Urinary bladder (tissue), 4 donors: ENCODE measurements around the gene DNASE1L2. TPM values are rescaled to one million over a fixed set of nuclear protein-coding genes. Genes with fewer than 3 reads are reported as not detected.

Experiments
- DNase-seq: peaks from one replicate; pipeline ENCODE4 v3.0.0-alpha.2; 2015; ENCODE audit errors: extremely low spot score
- H3K27ac ChIP-seq: one replicate; pipeline ENCODE4 v1.5.1; 2013; ENCODE audit warnings: low read depth, mild to moderate bottlenecking, moderate library complexity
- H3K36me3 ChIP-seq: one replicate; pipeline ENCODE4 v1.6.1; 2013; ENCODE audit warnings: mild to moderate bottlenecking, moderate library complexity; ENCODE audit not compliant: insufficient read depth
- H3K4me1 ChIP-seq: one replicate; pipeline ENCODE4 v1.6.1; 2013; ENCODE audit warnings: mild to moderate bottlenecking, moderate library complexity; ENCODE audit not compliant: insufficient read depth
- H3K4me3 ChIP-seq: one replicate; pipeline ENCODE4 v1.5.1; 2013; ENCODE audit warnings: low read depth, low read length
- WGBS: extraction: QIAGEN DNeasy Blood & Tissue Kit; methylation state at CpG from one replicate; pipeline ENCODE4 v1.1.7; 2013; 5-methylcytosine and 5-hydroxymethylcytosine counted together
- polyA plus RNA-seq: library from polyadenylated mRNA; stranded (reverse); fragments of 200-250 nt; gene quantifications from one replicate; pipeline ENCODE4 v1.2.3, GENCODE V29; 2013
- total RNA-seq: library from RNA; depleted of rRNA; stranded (reverse); fragments of >200 nt; gene quantifications from one replicate; pipeline ENCODE4 v1.2.3, GENCODE V29; 2014
- donor health status: healthy with polysubstance abuse.
- donor health status: healthy.

The DNASE1L2 gene, protein sequence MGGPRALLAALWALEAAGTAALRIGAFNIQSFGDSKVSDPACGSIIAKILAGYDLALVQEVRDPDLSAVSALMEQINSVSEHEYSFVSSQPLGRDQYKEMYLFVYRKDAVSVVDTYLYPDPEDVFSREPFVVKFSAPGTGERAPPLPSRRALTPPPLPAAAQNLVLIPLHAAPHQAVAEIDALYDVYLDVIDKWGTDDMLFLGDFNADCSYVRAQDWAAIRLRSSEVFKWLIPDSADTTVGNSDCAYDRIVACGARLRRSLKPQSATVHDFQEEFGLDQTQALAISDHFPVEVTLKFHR
- total RNA-seq: 0.74 TPM
- 0.77 TPM for polyA plus RNA-seq

DNA sequence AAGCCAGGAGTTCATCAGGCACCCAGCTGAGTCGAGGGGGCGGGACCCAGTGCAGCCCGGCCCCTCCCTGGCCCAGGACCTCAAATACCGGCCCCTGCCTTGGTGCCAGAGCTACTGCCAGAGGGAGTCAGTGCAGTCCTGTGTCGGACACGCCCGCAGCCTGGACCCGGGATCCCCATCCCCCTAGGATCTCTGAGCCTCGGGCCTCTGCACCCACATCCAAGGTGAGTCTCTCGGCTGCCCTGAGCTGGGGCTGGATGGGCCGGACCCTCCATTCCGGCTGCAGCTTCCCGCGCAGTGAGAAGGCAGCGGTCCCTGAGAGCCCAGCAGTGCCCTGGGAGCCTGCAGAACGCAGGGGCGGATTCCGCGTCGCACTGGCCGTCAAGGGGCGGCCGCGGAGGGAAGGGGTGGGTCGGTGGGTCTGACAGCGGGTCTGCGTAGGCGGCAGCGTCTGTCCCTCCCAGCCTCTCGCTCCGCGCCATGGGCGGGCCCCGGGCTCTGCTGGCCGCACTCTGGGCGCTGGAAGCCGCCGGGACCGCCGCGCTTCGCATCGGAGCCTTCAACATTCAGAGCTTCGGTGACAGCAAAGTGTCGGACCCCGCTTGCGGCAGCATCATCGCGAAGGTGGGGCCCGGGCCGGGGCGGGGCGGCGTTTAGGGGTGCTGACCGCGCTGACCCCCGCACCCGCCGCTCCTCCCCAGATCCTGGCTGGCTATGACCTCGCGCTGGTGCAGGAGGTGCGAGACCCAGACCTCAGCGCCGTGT lies at the start of gene DNASE1L2:
Gene DNASE1L2, plus strand, starts transcription at position 108 of the 765 bp plus-strand sequence. Its CDS starts 373 bp downstream, at position 481.
- peaks cover 18% of the 10 kb centered on the region for H3K36me3 ChIP-seq
- no peak within 1 kb of the TSS for H3K4me3 ChIP-seq
- WGBS: 4% methylated on average over 64 of the region's 64 CpGs
- H3K27ac ChIP-seq: no peak within 1 kb of the TSS
- peaks cover 1% of the 10 kb centered on the region for H3K4me1 ChIP-seq
- DNase-seq: no peak

- WGBS: 82% methylated on average over 20 of the region's 20 CpGs
- Histone ChIP-seq H3K4me1 (no peaks in the 10 kb centered on the region), H3K4me3 (no peak overlapping the region), H3K36me3 (no peaks in the 10 kb centered on the region), H3K27ac (no peak overlapping the region)
- no peak for DNase-seq
These were observed 49.7 kb upstream of the DNASE1L2 start for GRCh38 chr16:2186505-2186904.

- no peak overlapping the region for H3K27ac ChIP-seq
- no peaks in the 10 kb centered on the region for H3K4me1 ChIP-seq
- DNase-seq: no peak
- H3K4me3 ChIP-seq: no peak overlapping the region
- H3K36me3 ChIP-seq: no peaks in the 10 kb centered on the region
- 65% methylated on average over 17 of the region's 17 CpGs for WGBS
These were observed 49.0 kb upstream of the DNASE1L2 start for GRCh38 chr16:2187212-2187611.

DNA sequence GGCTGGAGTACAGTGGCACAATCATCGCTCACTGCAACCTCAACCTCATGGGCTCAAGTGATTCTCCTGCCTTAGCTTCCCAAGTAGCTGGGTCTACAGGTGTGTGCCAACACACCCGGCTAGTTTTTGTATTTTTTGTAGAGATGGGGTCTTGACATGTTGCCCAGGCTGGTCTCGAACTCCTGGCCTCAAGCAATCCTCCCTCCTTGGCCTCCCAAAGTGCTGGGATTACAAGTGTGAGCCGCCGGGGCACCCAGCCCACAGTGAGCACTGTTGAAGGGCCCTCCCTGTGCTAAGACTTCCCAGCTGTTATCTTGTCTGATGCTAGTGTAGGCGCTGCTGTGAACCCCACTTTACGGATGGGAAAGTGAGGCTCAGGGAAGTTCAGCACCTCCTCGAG lies 47.8 kb upstream of the DNASE1L2 start:
- 93% methylated on average over 8 of the region's 8 CpGs for WGBS
- H3K36me3 ChIP-seq: no peaks in the 10 kb centered on the region
- no peak overlapping the region for H3K27ac ChIP-seq
- H3K4me3 ChIP-seq: no peak overlapping the region
- DNase-seq: no peak
- H3K4me1 ChIP-seq: no peaks in the 10 kb centered on the region

GRCh38 chr16:2189252-2189893 lies 46.9 kb upstream of the DNASE1L2 start:
- no peak for DNase-seq
- H3K27ac ChIP-seq: no peak overlapping the region
- no peak overlapping the region for H3K4me3 ChIP-seq
- no peaks in the 10 kb centered on the region for H3K36me3 ChIP-seq
- 89% methylated on average over 25 of the region's 25 CpGs for WGBS
- H3K4me1 ChIP-seq: no peaks in the 10 kb centered on the region

DNA sequence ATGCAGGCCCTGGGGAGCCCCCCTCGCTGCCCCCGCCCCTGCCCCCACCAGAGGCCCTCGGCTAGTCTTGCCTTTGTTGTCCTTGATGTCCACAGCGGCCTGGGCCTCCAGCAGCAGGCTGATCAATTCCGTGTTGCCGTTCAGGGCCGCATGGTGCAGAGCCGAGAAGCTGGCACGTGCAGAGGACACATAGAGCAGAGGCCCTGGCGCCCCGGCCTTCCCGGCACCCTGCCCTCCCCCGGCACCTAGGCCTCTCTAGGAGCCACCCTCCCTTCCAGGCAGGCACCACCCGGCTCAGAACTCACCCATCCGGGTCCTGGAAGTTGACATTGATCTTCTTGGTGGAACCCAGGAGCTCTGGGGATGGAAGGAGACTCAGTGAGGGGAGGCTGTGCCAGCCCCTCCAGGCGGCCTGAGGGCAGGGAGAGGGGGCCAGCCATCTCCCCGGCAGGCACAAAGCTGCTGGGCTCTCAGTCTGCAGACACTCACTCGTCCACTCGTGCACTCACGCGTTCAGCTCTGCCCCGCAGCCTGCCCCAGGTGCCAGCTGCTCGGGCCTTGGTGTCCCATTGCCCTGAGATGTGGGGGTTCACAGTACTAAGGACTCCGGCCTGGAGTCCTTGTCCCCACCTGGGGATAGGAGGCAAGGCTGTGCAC lies 46.1 kb upstream of the DNASE1L2 start:
- 82% methylated on average over 24 of the region's 24 CpGs for WGBS
- no peak for DNase-seq
- Histone ChIP-seq H3K36me3 (no peaks in the 10 kb centered on the region), H3K27ac (no peak overlapping the region), H3K4me3 (no peak overlapping the region), H3K4me1 (no peaks in the 10 kb centered on the region)

GRCh38 chr16:2190659-2191445 lies 45.4 kb upstream of the DNASE1L2 start:
- H3K27ac ChIP-seq: no peak overlapping the region

GRCh38 chr16:2191446-2191706 lies 44.9 kb upstream of the DNASE1L2 start:
- no peak for DNase-seq

More at GRCh38 chr16:2190659-2191445, 45.4 kb upstream of the DNASE1L2 start:
- Histone ChIP-seq H3K4me3 (no peak overlapping the region), H3K4me1 (no peaks in the 10 kb centered on the region), H3K36me3 (no peaks in the 10 kb centered on the region)
- 79% methylated on average over 25 of the region's 25 CpGs for WGBS
- DNase-seq: no peak

DNA sequence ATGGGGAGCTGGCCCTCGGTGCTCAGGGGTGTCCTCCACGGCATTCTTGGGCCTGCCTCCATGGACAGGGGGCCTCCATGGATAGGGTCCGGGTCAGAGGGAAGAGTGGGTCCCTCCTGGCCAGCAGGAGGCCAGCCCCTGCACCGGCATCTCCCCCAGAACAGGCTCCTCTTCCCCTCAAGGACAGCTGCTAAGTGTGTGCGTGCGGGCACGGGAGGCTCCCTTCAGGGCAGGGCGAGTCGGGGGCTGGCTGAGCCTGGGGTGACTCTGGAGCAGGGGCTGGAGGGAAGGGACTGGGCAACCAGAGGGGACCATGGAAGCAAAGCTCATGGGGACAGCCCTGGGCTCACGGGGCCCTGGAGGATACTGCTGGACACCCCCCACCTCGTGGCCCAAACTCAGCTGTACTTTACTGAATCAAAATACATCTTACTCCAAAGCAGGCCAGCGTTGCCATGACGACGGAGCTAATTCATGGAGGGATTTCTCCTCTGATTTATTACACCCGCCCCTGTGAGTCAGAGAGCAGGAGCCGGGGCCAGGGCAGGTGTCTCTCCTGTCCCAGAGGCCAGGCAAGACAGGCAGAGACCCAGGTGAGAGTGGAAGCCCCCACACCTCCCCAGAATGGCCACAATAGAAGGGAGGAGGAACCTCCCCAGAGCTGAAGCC lies 41.9 kb upstream of the DNASE1L2 start:
- peak; percentile 10 for DNase-seq
- no peaks in the 10 kb centered on the region for H3K4me1 ChIP-seq
- H3K4me3 ChIP-seq: no peak overlapping the region
- WGBS: 51% methylated on average over 16 of the region's 16 CpGs
- H3K27ac ChIP-seq: no peak overlapping the region
- no peaks in the 10 kb centered on the region for H3K36me3 ChIP-seq

More at GRCh38 chr16:2191446-2191706, 44.9 kb upstream of the DNASE1L2 start:
- Histone ChIP-seq H3K4me3 (no peak overlapping the region), H3K36me3 (no peaks in the 10 kb centered on the region), H3K27ac (no peak overlapping the region), H3K4me1 (no peaks in the 10 kb centered on the region)
- WGBS: 81% methylated on average over 11 of the region's 11 CpGs

GRCh38 chr16:2194852-2195321 lies 41.4 kb upstream of the DNASE1L2 start:
- no peak for DNase-seq
- H3K4me1 ChIP-seq: no peaks in the 10 kb centered on the region
- H3K27ac ChIP-seq: no peak overlapping the region
- H3K36me3 ChIP-seq: no peaks in the 10 kb centered on the region
- 16% methylated on average over 10 of the region's 10 CpGs for WGBS
- H3K4me3 ChIP-seq: no peak overlapping the region

DNA sequence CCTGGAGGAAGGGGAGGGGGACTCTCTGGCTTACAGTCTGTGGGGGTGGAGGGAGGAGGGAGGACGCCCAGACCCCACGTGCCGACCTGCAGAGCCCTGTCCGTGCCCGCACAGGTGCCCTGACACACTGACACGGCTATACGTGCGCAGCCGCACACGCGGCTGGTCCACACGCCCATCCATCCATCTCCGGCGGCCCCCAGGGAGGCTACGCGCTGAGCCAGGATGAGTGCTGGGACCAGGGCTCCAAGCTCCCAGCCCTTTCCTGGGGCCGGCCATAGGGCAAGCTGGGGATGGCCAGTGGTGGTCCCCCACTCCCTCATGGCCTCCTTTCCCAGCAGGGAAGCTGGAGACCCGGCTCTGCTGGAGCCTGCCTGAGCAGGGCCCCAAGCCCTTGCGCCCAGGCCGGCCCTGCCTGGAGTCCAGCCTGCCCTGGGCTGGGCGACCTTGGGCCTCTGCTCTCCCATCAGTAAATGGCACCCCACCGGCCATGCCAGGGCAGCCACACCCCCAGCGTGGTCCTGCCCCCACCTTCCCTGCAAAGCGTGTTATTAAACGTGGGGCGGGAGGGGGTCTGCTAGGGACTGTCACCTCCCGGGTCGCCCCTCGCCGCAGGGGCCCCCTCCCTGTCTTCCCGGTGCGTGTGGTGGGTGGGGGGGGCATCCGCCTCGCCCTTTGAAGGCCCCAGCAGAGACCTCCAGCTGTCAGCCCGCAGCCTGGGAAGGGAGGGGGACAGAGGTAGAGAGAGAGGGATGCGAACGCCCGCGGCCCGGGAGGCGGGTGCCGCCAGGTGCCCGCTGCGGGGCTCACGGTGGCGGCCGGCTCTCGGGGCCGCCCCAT lies 40.7 kb upstream of the DNASE1L2 start:
- DNase-seq: no peak
- peak overlapping the region; percentile 54 for H3K4me3 ChIP-seq
- H3K36me3 ChIP-seq: no peaks in the 10 kb centered on the region
- H3K4me1 ChIP-seq: no peaks in the 10 kb centered on the region
- WGBS: 3% methylated on average over 49 of the region's 49 CpGs
- H3K27ac ChIP-seq: no peak overlapping the region
